Ishikawa (cell line): Measurements from ENCODE around the gene SYK.

Experiments
- CEBPB ChIP-seq: IDR thresholded peaks from 2 replicates; pipeline ENCODE4 v1.6.1; 2012
- CREB1 ChIP-seq: IDR thresholded peaks from 2 replicates; pipeline ENCODE4 v1.6.1; 2012; ENCODE audit warnings: low read depth
- EGR1 ChIP-seq: IDR thresholded peaks from 2 replicates; pipeline ENCODE4 v1.6.1; 2012
- EP300 ChIP-seq: IDR thresholded peaks from 2 replicates; pipeline ENCODE4 v1.6.1; 2012; ENCODE audit warnings: borderline replicate concordance
- FOXM1 ChIP-seq: IDR thresholded peaks from 2 replicates; pipeline ENCODE4 v1.6.1; 2012; ENCODE audit warnings: low read depth, borderline replicate concordance
- NFIC ChIP-seq: IDR thresholded peaks from 2 replicates; pipeline ENCODE4 v1.6.1; 2012
- RAD21 ChIP-seq: IDR thresholded peaks from 2 replicates; pipeline ENCODE4 v1.6.1; 2012; ENCODE audit warnings: low read depth
- TAF1 ChIP-seq: IDR thresholded peaks from 2 replicates; pipeline ENCODE4 v1.6.1; 2012; ENCODE audit warnings: low read depth, mild to moderate bottlenecking
- TCF12 ChIP-seq: IDR thresholded peaks from 2 replicates; pipeline ENCODE4 v1.6.1; 2012; ENCODE audit warnings: low read depth
- TEAD4 ChIP-seq: IDR thresholded peaks from 2 replicates; pipeline ENCODE4 v1.6.1; 2012
- YY1 ChIP-seq: IDR thresholded peaks from 2 replicates; pipeline ENCODE4 v1.6.1; 2012; ENCODE audit warnings: low read depth
- ZBTB7A ChIP-seq: IDR thresholded peaks from 2 replicates; pipeline ENCODE4 v1.6.1; 2012; ENCODE audit warnings: low read depth
- TF ChIP-seq, protein P1 (sequence below): IDR thresholded peaks from 2 replicates; pipeline ENCODE4 v1.6.1; 2012; ENCODE audit warnings: low read depth, mild to moderate bottlenecking
- TF ChIP-seq, protein P2 (sequence below): IDR thresholded peaks from 2 replicates; pipeline ENCODE4 v1.6.1; 2012
- TF ChIP-seq, protein P3 (sequence below): IDR thresholded peaks from 2 replicates; pipeline ENCODE4 v1.6.1; 2012

SYK gene

DNA sequence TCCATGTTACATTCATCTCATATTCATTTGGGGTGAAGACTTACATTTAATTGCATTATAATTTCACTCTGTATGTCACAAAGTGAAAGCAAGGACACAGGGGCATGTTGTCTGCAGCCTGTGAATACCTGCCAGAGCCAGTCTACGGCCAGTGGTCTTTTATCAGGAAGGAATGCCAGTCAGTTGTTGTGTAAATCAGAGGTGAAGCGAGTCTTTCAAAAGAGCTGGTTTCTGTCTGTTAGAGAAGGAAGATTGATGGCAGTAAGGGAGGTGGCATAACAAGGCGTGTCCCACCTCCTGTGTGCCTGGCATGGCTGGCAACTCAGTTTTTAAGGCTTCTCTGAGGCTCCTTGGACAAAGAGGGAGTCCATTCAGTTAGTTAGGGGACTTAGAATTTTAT lies 18.1 kb upstream of the SYK start:
- TF ChIP-seq, protein P1, sequence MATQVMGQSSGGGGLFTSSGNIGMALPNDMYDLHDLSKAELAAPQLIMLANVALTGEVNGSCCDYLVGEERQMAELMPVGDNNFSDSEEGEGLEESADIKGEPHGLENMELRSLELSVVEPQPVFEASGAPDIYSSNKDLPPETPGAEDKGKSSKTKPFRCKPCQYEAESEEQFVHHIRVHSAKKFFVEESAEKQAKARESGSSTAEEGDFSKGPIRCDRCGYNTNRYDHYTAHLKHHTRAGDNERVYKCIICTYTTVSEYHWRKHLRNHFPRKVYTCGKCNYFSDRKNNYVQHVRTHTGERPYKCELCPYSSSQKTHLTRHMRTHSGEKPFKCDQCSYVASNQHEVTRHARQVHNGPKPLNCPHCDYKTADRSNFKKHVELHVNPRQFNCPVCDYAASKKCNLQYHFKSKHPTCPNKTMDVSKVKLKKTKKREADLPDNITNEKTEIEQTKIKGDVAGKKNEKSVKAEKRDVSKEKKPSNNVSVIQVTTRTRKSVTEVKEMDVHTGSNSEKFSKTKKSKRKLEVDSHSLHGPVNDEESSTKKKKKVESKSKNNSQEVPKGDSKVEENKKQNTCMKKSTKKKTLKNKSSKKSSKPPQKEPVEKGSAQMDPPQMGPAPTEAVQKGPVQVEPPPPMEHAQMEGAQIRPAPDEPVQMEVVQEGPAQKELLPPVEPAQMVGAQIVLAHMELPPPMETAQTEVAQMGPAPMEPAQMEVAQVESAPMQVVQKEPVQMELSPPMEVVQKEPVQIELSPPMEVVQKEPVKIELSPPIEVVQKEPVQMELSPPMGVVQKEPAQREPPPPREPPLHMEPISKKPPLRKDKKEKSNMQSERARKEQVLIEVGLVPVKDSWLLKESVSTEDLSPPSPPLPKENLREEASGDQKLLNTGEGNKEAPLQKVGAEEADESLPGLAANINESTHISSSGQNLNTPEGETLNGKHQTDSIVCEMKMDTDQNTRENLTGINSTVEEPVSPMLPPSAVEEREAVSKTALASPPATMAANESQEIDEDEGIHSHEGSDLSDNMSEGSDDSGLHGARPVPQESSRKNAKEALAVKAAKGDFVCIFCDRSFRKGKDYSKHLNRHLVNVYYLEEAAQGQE = no peak
- TF ChIP-seq TCF12 = no peak

DNA sequence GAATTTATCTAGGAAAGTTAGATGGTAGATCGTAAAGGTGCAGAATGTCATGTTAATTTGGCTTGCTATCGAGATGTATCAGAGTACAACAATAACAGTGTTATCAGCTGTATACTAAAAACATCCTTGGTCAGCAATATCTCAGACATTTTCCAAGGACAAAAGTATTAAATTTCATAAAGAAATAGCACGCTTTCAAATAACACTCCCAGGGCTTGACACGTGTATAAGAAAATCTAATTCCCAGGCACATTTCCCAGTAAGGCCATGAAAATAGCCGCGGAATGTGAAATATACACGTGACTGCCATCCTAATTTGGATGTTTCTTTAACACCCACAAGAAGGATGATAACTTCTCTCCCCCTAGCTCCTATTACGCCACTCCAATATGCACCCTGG lies 17.7 kb upstream of the SYK start:
- no peak for TF ChIP-seq EP300
- TF ChIP-seq TEAD4 = no peak
- TF ChIP-seq, protein P1 = no peak
- TF ChIP-seq FOXM1 = no peak
- TF ChIP-seq NFIC = no peak
- TF ChIP-seq ZBTB7A = no peak
- TF ChIP-seq YY1 = no peak
- TF ChIP-seq CREB1 = no peak
- no peak for TF ChIP-seq CEBPB
- no peak for TF ChIP-seq TCF12
- TF ChIP-seq, protein P2, sequence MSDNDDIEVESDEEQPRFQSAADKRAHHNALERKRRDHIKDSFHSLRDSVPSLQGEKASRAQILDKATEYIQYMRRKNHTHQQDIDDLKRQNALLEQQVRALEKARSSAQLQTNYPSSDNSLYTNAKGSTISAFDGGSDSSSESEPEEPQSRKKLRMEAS = no peak
- TF ChIP-seq EGR1 = no peak
- TF ChIP-seq, protein P3, sequence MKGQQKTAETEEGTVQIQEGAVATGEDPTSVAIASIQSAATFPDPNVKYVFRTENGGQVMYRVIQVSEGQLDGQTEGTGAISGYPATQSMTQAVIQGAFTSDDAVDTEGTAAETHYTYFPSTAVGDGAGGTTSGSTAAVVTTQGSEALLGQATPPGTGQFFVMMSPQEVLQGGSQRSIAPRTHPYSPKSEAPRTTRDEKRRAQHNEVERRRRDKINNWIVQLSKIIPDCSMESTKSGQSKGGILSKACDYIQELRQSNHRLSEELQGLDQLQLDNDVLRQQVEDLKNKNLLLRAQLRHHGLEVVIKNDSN = no peak
- TF ChIP-seq RAD21 = no peak
- TF ChIP-seq TAF1 = no peak

DNA sequence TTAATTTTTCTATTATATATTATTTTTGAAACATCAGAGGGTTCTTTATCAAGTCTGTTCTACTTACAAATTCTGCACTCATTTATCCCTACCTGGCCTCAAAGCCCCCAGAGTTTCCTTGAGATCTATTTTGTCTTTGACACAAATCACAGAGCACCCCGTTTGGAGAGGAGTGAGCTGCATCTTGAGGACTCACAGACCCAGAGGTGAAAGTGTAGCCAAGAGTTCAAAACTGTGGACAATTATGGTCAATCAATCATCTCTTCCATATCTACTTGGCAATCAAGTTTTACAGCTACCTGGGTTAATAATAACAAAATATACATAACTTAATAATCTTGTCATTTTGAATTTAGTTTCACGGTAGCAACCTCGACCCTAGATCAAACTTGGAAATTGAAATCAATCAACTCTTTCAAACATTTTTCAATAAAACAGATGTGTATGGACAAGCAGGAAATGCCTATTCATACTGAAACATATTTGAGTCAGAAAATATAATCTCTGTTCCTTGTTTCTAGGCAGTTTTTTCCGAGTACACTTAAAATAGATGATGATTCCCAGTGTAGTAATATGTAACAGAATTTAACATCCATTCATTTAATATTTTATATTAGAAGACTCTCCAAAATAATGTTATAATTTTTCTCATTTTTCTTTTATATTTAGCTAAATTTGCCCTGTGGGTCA lies 13.7 kb upstream of the SYK start:
- no peak for TF ChIP-seq CEBPB
- TF ChIP-seq EGR1 = no peak
- TF ChIP-seq, protein P3 = no peak
- TF ChIP-seq ZBTB7A = no peak
- no peak for TF ChIP-seq CREB1
- TF ChIP-seq NFIC = no peak
- TF ChIP-seq TEAD4 = no peak
- TF ChIP-seq RAD21 = no peak
- TF ChIP-seq, protein P1 = no peak

DNA sequence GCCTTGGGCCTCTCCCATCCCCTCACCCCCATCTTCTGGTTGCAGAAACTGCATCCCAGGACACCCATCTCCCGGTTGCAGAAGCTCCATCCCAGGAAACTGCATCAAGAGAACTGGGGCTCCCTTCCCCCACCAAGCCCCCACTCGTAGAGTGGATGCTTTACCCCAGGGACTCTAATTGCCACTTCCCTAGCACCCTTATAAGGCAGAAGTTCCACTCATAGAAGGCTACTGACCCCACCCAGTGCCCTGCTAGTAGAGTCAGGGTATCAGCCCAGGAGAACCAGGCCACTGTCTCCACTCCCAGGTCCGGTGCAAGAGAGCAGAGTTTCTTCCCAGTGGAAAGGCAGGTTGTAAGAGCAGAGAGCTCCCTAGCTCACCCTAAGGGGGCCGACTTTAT lies 12.2 kb upstream of the SYK start:
- TF ChIP-seq FOXM1 (no peak), CEBPB (no peak), YY1 (no peak), TCF12 (no peak), EP300 (no peak), EGR1 (no peak)

DNA sequence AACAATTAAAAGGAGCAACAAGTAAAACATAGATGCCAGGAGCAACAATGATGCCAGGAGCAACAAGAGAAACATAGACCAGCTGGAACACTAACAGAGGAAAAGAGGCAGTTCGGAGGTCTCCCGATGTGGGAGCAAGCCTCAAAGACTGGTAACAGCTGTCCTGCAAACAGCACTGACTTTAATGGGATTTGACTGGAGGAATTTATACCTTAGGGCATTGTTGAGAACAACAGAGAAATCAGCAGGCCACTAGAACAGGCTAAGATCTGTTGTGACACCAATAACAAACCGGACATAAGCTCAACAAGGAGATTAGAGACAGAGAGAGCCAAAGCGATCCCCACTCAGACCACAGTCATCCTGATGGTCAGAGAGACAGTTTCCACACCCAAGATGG lies 11.8 kb upstream of the SYK start:
- TF ChIP-seq TCF12 (no peak), YY1 (no peak), ZBTB7A (no peak), RAD21 (no peak), TEAD4 (no peak), EGR1 (no peak), CEBPB (no peak), CREB1 (no peak)
- TF ChIP-seq, protein P3 = no peak
- TF ChIP-seq, protein P2 = no peak
